HepG2 (cell line): Measurements from ENCODE around the gene CCDC77. TPM values are rescaled to one million over a fixed set of nuclear protein-coding genes. Genes with fewer than 3 reads are reported as not detected.

ENCODE experiments used
- AHR ChIP-seq: IDR thresholded peaks from 2 replicates; pipeline ENCODE4 v1.6.1; 2018; ENCODE audit warnings: missing genetic modification reagents, missing compliant biosample characterization
- ARHGAP35 ChIP-seq: sonication (generic); formaldehyde crosslinking; IDR thresholded peaks from 2 replicates; pipeline ENCODE4 v1.9.0; 2022; ENCODE audit warnings: mild to moderate bottlenecking, inconsistent platforms, moderate library complexity, missing genetic modification reagents, borderline replicate concordance
- ATF1 ChIP-seq: IDR thresholded peaks from 2 replicates; pipeline ENCODE4 v1.6.1; 2016; ENCODE audit warnings: mild to moderate bottlenecking, control low read depth
- ATRX ChIP-seq: sonication (generic); formaldehyde crosslinking; IDR thresholded peaks from 2 replicates; pipeline ENCODE4 v1.4.0; 2020; ENCODE audit warnings: missing genetic modification reagents, borderline replicate concordance
- BRCA1 ChIP-seq: sonication (generic); formaldehyde crosslinking; IDR thresholded peaks from 2 replicates; pipeline ENCODE4 v1.4.0; 2020; ENCODE audit warnings: missing genetic modification reagents
- BRD4 ChIP-seq: sonication (generic); formaldehyde crosslinking; IDR thresholded peaks from 2 replicates; pipeline ENCODE4 v1.4.0; 2020; ENCODE audit warnings: missing genetic modification reagents
- CENPX ChIP-seq: sonication (generic); formaldehyde crosslinking; IDR thresholded peaks from 2 replicates; pipeline ENCODE4 v1.9.0; 2021; ENCODE audit warnings: mild to moderate bottlenecking, missing genetic modification reagents, moderate library complexity
- MIXL1 ChIP-seq: IDR thresholded peaks from 2 replicates; pipeline ENCODE4 v1.6.1; 2016
- NCOA5 ChIP-seq: sonication (generic); formaldehyde crosslinking; IDR thresholded peaks from 2 replicates; pipeline ENCODE4 v1.4.0; 2020; ENCODE audit warnings: missing genetic modification reagents
- NFE2L1 ChIP-seq: sonication (generic); formaldehyde crosslinking; IDR thresholded peaks from 2 replicates; pipeline ENCODE4 v1.4.0; 2020; ENCODE audit warnings: missing genetic modification reagents, mild to moderate bottlenecking, borderline replicate concordance
- NKX3-1 ChIP-seq: sonication (generic); formaldehyde crosslinking; IDR thresholded peaks from 2 replicates; pipeline ENCODE4 v1.5.0; 2020; ENCODE audit warnings: missing genetic modification reagents
- NR2F1 ChIP-seq, 2 experiments: fragments of 450-650 bp in 1 of 2; formaldehyde crosslinking in 1 of 2; IDR thresholded peaks; 2 replicates each; pipeline versions ENCODE4 v1.5.0 to v1.6.1; 2016 to 2020; ENCODE audit warnings: mild to moderate bottlenecking in 1 of 2, missing compliant biosample characterization in 1 of 2, missing genetic modification reagents in 1 of 2, moderate library complexity in 1 of 2
- PHF20 ChIP-seq: sonication (generic); formaldehyde crosslinking; IDR thresholded peaks from 2 replicates; pipeline ENCODE4 v1.5.0; 2020; ENCODE audit warnings: mild to moderate bottlenecking, missing genetic modification reagents
- RBM39 ChIP-seq: fragments of 200-400 bp; formaldehyde crosslinking; IDR thresholded peaks from one replicate; pipeline ENCODE4 v1.6.1; 2018; ENCODE audit warnings: antibody characterized with exemption, mild to moderate bottlenecking, low read depth, low read length; ENCODE audit not compliant: poor library complexity, severe bottlenecking
- TBX2 ChIP-seq: sonication (generic); formaldehyde crosslinking; IDR thresholded peaks from 2 replicates; pipeline ENCODE4 v1.5.0; 2020; ENCODE audit warnings: missing genetic modification reagents, mild to moderate bottlenecking, borderline replicate concordance
- TBX3 ChIP-seq: fragments of 450-650 bp; IDR thresholded peaks from 2 replicates; pipeline ENCODE4 v1.6.1; 2017; ENCODE audit warnings: antibody characterized with exemption, mild to moderate bottlenecking, inconsistent platforms, borderline replicate concordance
- YY1 ChIP-seq: IDR thresholded peaks from 2 replicates; pipeline ENCODE4 v1.6.1; 2011; ENCODE audit warnings: low read length, low read depth, moderate library complexity, mild to moderate bottlenecking; ENCODE audit not compliant: insufficient read depth, insufficient replicate concordance
- ZNF326 ChIP-seq: sonication (generic); formaldehyde crosslinking; IDR thresholded peaks from 2 replicates; pipeline ENCODE4 v1.4.0; 2020; ENCODE audit warnings: missing genetic modification reagents, borderline replicate concordance
- ZNF333 ChIP-seq: sonication (generic); formaldehyde crosslinking; IDR thresholded peaks from 2 replicates; pipeline ENCODE4 v1.4.0; 2020; ENCODE audit warnings: mild to moderate bottlenecking, missing genetic modification reagents, borderline replicate concordance
- ZNF619 ChIP-seq: sonication (generic); formaldehyde crosslinking; IDR thresholded peaks from 2 replicates; pipeline ENCODE4 v1.4.0; 2020; ENCODE audit warnings: mild to moderate bottlenecking, missing genetic modification reagents
- ZNF672 ChIP-seq: sonication (generic); formaldehyde crosslinking; IDR thresholded peaks from 2 replicates; pipeline ENCODE4 v1.8.1; 2022; ENCODE audit warnings: missing genetic modification reagents
- ZNF7 ChIP-seq: IDR thresholded peaks from 2 replicates; pipeline ENCODE4 v1.6.1; 2016; ENCODE audit warnings: missing biosample characterization, missing genetic modification reagents
- polyA plus RNA-seq, 8 experiments: library from polyadenylated mRNA; depleted of rRNA in 3 of 8; stranded (reverse) in 7 of 8; unstranded in 1 of 8; fragments of >200 nt; fragmentation: Illumina TruSeq in 4 of 8; extraction: Trizol in 4 of 8; gene quantifications; 2 replicates each; pipeline versions ENCODE4 v1.2.1 to v1.2.3, GENCODE V29; 2011 to 2016; ENCODE audit warnings: low read depth in 4 of 8, missing spikeins in 1 of 8, mixed read lengths in 1 of 8; ENCODE audit not compliant: insufficient read depth in 1 of 8
- total RNA-seq, 5 experiments: library from RNA; depleted of rRNA; stranded (reverse); fragments of >200 nt; fragmentation: Illumina TruSeq; extraction: Trizol; gene quantifications; 2 replicates each; pipeline ENCODE4 v1.2.3, GENCODE V29; 2016; ENCODE audit warnings: low read depth in 1 of 5
- TF ChIP-seq, protein P1 (sequence below): IDR thresholded peaks from 2 replicates; pipeline ENCODE4 v1.6.1; 2012; ENCODE audit warnings: inconsistent platforms
- TF ChIP-seq, protein P2 (sequence below), 2 experiments: sonication (generic) in 1 of 2; formaldehyde crosslinking in 1 of 2; IDR thresholded peaks; 2 replicates each; pipeline versions ENCODE4 v1.6.1 to v1.9.0; 2014 to 2022; ENCODE audit warnings: antibody characterized with exemption in 1 of 2, borderline replicate concordance in 1 of 2, inconsistent platforms in 1 of 2, low read depth in 1 of 2, missing genetic modification reagents in 1 of 2

The CCDC77 gene
- total and polyA plus RNA-seq, 2 of the 13 experiments (the other 11 are each of a cell fraction or from before 2014, with no cell fraction given): 6.4 to 16.4 TPM

DNA sequence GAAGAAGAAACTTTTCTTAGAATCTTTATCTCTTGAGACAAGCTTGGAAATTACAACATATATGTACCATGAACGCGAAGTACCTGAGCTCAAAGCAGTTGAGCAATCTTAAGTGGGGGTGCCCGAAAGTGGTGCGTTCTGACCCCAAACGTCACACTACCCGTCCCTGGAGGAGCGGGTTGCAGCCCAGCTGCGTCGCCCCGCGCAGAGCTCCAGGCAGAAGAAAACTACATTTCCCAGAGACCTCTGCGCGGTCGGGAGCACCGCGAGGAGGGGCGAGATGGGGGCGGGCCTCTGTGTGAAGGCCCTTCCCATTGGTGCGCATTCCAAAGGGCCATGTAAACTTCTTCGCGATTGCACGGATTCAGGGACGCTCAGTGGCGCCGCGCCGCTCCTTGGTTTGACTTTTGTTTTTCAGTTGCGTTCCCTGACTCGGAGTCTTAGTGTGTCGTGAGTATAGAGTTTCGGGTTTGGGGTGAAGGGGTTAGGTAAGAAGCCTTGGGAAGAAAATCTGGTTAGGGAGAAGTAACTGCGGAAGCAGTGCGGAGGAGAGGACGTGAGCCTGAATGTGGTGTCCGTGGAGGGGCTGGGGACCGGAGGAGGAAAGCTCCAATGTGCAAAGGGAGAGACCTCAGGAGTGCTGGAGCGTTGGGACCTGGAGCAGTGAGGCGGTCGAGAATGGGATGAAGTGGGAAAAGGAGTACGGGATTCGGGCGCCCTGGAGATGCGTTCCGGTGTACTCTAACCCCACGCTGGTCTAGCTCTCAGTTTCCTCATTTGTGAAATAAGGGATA is at the start of gene CCDC77 (continued):
- TF ChIP-seq CENPX (CRISPR knock-in tag) (no peak), ZNF619 (CRISPR knock-in tag) (no peak), NR2F1 (CRISPR knock-in tag; IDR thresholded peaks at IDR 0.05) (no peak), TBX3 (peak; percentile 24; the same call in 1 of the 2 replicates), ARHGAP35 (CRISPR knock-in tag) (no peak), ZNF333 (CRISPR knock-in tag) (no peak), NFE2L1 (CRISPR knock-in tag) (no peak), ZNF7 (CRISPR knock-in tag) (no peak), ZNF326 (CRISPR knock-in tag) (no peak), NCOA5 (CRISPR knock-in tag) (no peak), NKX3-1 (no peak), RBM39 (no peak), AHR (no peak), ZNF672 (CRISPR knock-in tag) (no peak), MIXL1 (CRISPR knock-in tag) (no peak), BRD4 (CRISPR knock-in tag) (no peak), ATF1 (CRISPR knock-in tag) (peak; percentile 84), PHF20 (CRISPR knock-in tag) (peak; percentile 74; the same call in 1 of the 2 replicates), ATRX (CRISPR knock-in tag) (no peak), BRCA1 (no peak), YY1 (peak; percentile 67), TBX2 (peak; percentile 82)
- TF ChIP-seq, protein P1, sequence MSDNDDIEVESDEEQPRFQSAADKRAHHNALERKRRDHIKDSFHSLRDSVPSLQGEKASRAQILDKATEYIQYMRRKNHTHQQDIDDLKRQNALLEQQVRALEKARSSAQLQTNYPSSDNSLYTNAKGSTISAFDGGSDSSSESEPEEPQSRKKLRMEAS: peak; percentile 54; the same call in 1 of the 2 replicates
- TF ChIP-seq, protein P2, sequence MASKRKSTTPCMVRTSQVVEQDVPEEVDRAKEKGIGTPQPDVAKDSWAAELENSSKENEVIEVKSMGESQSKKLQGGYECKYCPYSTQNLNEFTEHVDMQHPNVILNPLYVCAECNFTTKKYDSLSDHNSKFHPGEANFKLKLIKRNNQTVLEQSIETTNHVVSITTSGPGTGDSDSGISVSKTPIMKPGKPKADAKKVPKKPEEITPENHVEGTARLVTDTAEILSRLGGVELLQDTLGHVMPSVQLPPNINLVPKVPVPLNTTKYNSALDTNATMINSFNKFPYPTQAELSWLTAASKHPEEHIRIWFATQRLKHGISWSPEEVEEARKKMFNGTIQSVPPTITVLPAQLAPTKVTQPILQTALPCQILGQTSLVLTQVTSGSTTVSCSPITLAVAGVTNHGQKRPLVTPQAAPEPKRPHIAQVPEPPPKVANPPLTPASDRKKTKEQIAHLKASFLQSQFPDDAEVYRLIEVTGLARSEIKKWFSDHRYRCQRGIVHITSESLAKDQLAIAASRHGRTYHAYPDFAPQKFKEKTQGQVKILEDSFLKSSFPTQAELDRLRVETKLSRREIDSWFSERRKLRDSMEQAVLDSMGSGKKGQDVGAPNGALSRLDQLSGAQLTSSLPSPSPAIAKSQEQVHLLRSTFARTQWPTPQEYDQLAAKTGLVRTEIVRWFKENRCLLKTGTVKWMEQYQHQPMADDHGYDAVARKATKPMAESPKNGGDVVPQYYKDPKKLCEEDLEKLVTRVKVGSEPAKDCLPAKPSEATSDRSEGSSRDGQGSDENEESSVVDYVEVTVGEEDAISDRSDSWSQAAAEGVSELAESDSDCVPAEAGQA (IDR thresholded peaks at IDR 0.05; ENCODE audit: low read depth): no peak
- TF ChIP-seq, protein P2 (CRISPR knock-in tag; IDR thresholded peaks at IDR 0.05; ENCODE audit: borderline replicate concordance): 0 out of 2 replicates have a peak, but pooled peaks have one; percentile 55
